ENCODE measurements around the gene PRH1. TPM values are rescaled to one million over a fixed set of nuclear protein-coding genes. Genes with fewer than 3 reads are reported as not detected.

Gene PRH1

Small RNA genes lying within 50 kb of the gene (small RNA-seq; reads per million reads assigned to genes)
- not detected for gene PRR4 (ENCODE audit: insufficient read depth)
